ENCODE results near the gene AQP2. TPM values are rescaled to one million over a fixed set of nuclear protein-coding genes. Genes with fewer than 3 reads are reported as not detected.

AQP2 gene
- total RNA-seq, 4 donors from 2014 or later = not detected

DNA sequence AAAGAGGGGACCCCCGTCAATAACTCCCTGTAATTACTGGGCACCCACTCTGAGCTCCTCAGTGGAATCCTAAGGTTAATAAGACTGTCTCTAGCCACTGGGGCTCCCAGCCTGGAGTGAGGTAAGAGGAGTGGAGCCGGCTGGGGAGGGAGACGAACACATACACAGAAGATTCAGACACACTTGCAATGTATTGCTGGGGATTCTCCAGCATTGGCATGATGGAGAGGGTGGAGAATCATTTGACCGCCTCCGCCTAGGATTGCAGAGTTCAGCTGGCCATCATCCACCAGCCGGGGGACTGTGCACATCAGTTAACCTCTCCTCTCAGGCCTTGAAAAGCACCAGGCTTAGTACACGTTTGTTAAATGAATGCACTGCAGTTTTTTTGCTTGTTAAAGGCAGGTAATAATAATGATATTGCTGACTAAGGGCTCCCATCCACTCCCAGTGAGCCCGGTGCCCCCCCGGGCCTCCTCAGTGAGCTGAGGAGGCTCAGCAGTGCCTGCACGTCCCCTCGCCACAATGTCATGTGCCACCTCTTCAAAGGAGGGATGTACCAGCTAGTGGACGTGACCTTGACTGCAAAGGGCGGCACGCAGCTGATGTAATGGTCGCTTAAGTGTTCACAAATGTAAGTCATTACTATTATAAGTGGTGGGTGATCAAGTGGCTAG lies 26.5 kb upstream of the AQP2 start:
- H3K4me1 ChIP-seq = no peaks in the 10 kb centered on the region
- no peak overlapping the region for H3K4me3 ChIP-seq
- intact Hi-C loops (cut with DNase I; ENCODE audit: low total_unique reads) = no loop called here
- no peak for DNase-seq
- TF ChIP-seq, protein P1, sequence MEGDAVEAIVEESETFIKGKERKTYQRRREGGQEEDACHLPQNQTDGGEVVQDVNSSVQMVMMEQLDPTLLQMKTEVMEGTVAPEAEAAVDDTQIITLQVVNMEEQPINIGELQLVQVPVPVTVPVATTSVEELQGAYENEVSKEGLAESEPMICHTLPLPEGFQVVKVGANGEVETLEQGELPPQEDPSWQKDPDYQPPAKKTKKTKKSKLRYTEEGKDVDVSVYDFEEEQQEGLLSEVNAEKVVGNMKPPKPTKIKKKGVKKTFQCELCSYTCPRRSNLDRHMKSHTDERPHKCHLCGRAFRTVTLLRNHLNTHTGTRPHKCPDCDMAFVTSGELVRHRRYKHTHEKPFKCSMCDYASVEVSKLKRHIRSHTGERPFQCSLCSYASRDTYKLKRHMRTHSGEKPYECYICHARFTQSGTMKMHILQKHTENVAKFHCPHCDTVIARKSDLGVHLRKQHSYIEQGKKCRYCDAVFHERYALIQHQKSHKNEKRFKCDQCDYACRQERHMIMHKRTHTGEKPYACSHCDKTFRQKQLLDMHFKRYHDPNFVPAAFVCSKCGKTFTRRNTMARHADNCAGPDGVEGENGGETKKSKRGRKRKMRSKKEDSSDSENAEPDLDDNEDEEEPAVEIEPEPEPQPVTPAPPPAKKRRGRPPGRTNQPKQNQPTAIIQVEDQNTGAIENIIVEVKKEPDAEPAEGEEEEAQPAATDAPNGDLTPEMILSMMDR (IDR thresholded peaks at IDR 0.05) = no peak
- TF ChIP-seq EP300 (IDR thresholded peaks at IDR 0.05; ENCODE audit: low read depth) = no peak
- no peaks in the 10 kb centered on the region for H3K27me3 ChIP-seq
- no peaks in the 10 kb centered on the region for H3K9me3 ChIP-seq
- no peaks in the 10 kb centered on the region for H3K36me3 ChIP-seq
- in situ Hi-C loops (cut with MboI; ENCODE audit: low pct_ligation_motif_present in 1 of 4, low pct_unique_long_range_greater_than_20kb in 1 of 4, low sequenced_read_pairs in 3 of 4) = no loop called here
- WGBS, 2 donors (ENCODE audit: low coverage in 1 of 2) = 86 to 90% methylated on average over 12 to 15 of the region's 15 CpGs
- H3K27ac ChIP-seq = no peak overlapping the region

DNA sequence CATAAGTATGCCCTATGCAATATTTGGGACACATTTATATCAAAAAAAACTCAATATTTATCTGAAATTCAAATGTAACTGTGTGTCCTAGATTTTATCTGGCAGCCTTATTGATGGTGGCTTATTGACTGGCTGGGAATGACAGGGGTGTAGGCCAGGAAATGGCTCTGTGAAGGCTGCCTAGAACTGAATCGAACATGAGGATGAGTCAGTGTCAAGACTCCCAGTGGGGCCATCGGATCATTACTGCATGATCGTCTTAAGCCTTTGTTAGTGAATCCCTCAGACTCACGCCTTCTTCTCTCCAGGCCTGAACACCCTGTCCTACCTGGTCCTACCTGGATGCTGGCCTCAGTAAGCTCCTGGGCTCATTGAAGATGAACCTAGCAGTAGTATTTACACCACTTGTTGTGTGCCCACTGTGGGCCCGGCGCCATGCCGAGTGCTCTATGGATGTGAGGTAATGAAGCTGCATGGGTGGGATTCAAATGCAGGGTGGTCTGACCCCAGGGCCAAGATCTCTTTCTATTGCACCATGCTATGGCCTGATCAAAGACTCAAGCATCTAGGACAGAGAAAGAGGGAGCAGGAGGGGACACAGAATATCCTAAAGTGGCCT lies 25.8 kb upstream of the AQP2 start:
- no peaks in the 10 kb centered on the region for H3K4me1 ChIP-seq
- TF ChIP-seq, protein P1 (IDR thresholded peaks at IDR 0.05) = no peak
- TF ChIP-seq POLR2A (IDR thresholded peaks at IDR 0.05) (no peak), EP300 (IDR thresholded peaks at IDR 0.05; ENCODE audit: low read depth) (no peak), POLR2AphosphoS5 (IDR thresholded peaks at IDR 0.05) (no peak)
- H3K27me3 ChIP-seq = no peaks in the 10 kb centered on the region
- no peaks in the 10 kb centered on the region for H3K9me3 ChIP-seq
- WGBS, 2 donors (ENCODE audit: low coverage in 1 of 2) = 93% methylated on average over 7 of the region's 7 CpGs; no CpG with 5 or more reads in 1 of the 2 donors
- no peak overlapping the region for H3K27ac ChIP-seq
- in situ Hi-C loops (cut with MboI; ENCODE audit: low pct_ligation_motif_present in 1 of 4, low pct_unique_long_range_greater_than_20kb in 1 of 4, low sequenced_read_pairs in 3 of 4) (no loop called here), intact Hi-C loops (cut with DNase I; ENCODE audit: low total_unique reads) (no loop called here)
- H3K36me3 ChIP-seq = no peaks in the 10 kb centered on the region
- no peak for DNase-seq
- H3K4me3 ChIP-seq = no peak overlapping the region

DNA sequence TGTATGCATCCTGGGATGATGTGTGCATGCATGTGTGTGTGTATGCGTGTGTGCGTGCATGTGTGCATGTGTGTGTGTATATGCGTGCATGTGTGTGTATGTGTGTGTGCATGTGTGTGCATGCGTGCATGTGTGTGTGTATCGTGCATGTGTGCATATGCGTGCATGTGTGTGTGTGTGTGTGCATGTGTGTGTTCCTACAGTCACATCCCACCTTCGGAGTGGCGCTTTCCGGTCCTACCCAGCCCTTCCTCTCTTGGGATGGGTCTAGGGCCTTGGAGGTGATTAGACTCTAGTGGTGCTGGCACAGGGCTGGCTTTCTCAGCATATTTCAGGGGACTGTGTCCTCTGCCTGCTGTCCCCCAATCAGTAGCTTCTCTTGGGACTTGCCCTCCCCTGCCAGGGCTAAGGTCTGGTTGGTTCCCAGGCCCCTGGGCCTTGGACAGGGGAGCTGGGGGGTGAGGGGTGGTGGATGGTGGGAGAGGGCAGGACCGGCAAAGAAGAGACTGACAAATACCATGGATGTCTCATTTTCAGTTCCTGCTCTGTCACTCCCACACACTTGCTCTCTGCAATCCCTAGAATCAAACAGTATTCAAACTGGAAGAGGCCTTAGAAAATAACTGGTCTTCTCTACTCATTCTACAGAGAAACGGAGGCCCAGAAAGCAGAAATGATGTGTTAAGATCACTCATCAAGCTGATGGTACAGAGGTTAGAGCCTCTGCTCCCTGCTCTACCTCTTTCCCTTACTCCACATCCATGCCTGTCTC lies 24.9 kb upstream of the AQP2 start:
- no peak for DNase-seq

DNA sequence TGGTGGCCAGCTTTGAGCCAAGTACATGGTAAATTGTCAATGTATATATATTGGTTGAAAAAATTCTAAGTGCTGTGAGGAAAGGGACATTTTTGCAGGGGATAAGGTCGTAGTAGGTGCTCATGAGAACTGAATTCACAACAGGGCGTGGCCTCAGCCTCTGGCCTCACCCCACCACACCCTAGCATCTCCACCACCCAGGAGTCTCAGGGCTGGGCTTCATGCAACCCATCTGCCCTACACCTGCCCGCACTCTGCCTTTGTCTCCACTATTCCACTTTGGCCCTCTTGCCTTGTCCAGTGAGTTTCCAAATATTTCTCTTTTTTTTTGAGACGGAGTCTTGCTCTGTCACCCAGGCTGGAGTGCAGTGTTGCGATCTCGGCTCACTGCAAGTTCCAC lies 22.1 kb upstream of the AQP2 start:
- Histone ChIP-seq H3K27me3 (no peaks in the 10 kb centered on the region), H3K9me3 (no peaks in the 10 kb centered on the region), H3K4me3 (no peak overlapping the region), H3K27ac (no peak overlapping the region), H3K36me3 (no peaks in the 10 kb centered on the region), H3K4me1 (no peaks in the 10 kb centered on the region)
- DNase-seq = no peak
- in situ Hi-C loops (cut with MboI; ENCODE audit: low pct_ligation_motif_present in 1 of 4, low pct_unique_long_range_greater_than_20kb in 1 of 4, low sequenced_read_pairs in 3 of 4) (no loop called here), intact Hi-C loops (cut with DNase I; ENCODE audit: low total_unique reads) (no loop called here)
- 83 to 87% methylated on average over 6 of the region's 6 CpGs for WGBS, 2 donors (ENCODE audit: low coverage in 1 of 2)
- no peak for TF ChIP-seq EP300 (IDR thresholded peaks at IDR 0.05; ENCODE audit: low read depth)
- no peak for TF ChIP-seq POLR2AphosphoS5 (IDR thresholded peaks at IDR 0.05)
- TF ChIP-seq, protein P1 (IDR thresholded peaks at IDR 0.05) = no peak
- TF ChIP-seq POLR2A (IDR thresholded peaks at IDR 0.05) = no peak

More for the DNA sequence above, 24.9 kb upstream of the AQP2 start:
- TF ChIP-seq POLR2AphosphoS5 (IDR thresholded peaks at IDR 0.05) (no peak), POLR2A (IDR thresholded peaks at IDR 0.05) (no peak)
- TF ChIP-seq, protein P1 (IDR thresholded peaks at IDR 0.05) = no peak
- intact Hi-C loops (cut with DNase I; ENCODE audit: low total_unique reads) = no loop called here
- in situ Hi-C loops (cut with MboI; ENCODE audit: low pct_ligation_motif_present in 1 of 4, low pct_unique_long_range_greater_than_20kb in 1 of 4, low sequenced_read_pairs in 3 of 4) = no loop called here
- no peak overlapping the region for H3K4me3 ChIP-seq
- no peaks in the 10 kb centered on the region for H3K4me1 ChIP-seq
- no peaks in the 10 kb centered on the region for H3K27me3 ChIP-seq
- H3K36me3 ChIP-seq = no peaks in the 10 kb centered on the region
- 67 to 94% methylated on average over 1 to 11 of the region's 11 CpGs for WGBS, 2 donors (ENCODE audit: low coverage in 1 of 2)
- no peaks in the 10 kb centered on the region for H3K9me3 ChIP-seq
- H3K27ac ChIP-seq = no peak overlapping the region
